ENCODE results near the gene GREB1.

GREB1 gene

DNA sequence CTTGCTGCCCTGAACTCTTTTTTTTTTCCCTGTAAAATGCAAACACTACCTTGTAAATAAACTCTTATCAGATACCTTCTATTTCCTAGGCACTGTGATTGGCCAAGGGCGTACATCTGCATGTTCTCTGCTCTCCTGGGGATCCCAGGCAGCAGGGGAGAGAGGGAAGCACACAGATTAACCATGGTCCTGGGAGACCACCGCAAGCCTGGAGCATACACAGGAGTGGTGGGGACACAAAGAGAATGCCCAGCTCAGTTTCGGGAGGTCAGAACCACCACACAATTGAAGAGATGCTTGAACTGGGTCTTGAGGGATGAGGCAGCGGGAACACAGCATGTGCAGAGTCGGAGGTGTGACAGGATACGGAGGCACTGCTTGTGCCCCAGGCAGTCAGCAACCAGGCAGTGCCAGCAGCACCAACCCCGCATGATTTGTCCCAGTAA lies 2.1 kb downstream of the GREB1 start:
- Histone ChIP-seq H3K9me3 (ENCODE audit: insufficient read depth, low read depth, low read length) (peaks cover 1% of the 10 kb centered on the region), H3K23ac (ENCODE audit: low read length) (no peak overlapping the region), H4K12ac (ENCODE audit: low read depth, low read length) (no peak overlapping the region), H3K4me2 (ENCODE audit: low read length) (no peak overlapping the region), H3K79me2 (ENCODE audit: control insufficient read depth, insufficient read depth, low read length, poor library complexity) (no peaks in the 10 kb centered on the region), H3K14ac (ENCODE audit: low read length) (no peak overlapping the region), H3K4me3 (ENCODE audit: low read depth, low read length) (no peak overlapping the region), H2AK5ac (ENCODE audit: low read length) (no peak overlapping the region), H2BK5ac (ENCODE audit: low read depth, low read length, poor library complexity) (no peak overlapping the region), H4K8ac (ENCODE audit: low read depth, low read length) (no peak overlapping the region), H3K9ac (ENCODE audit: low read length) (no peak overlapping the region), H3K4me1 (ENCODE audit: control insufficient read depth in 1 of 2, insufficient read depth in 2 of 2, low read length in 2 of 2) (peaks cover 8 to 14% of the 10 kb centered on the region in 2 experiments), H2AFZ (ENCODE audit: insufficient read depth, low read length, poor library complexity) (no peak overlapping the region), H3K36me3 (ENCODE audit: control insufficient read depth in 1 of 2, insufficient read depth in 2 of 2, low read length in 2 of 2) (no peaks in the 10 kb centered on the region), H3K4ac (ENCODE audit: low read depth, low read length) (no peak overlapping the region), H3K79me1 (ENCODE audit: low read length) (no peaks in the 10 kb centered on the region), H3K18ac (ENCODE audit: low read length) (no peak overlapping the region), H3K27me3 (ENCODE audit: insufficient read depth, low read length) (no peaks in the 10 kb centered on the region), H2BK12ac (ENCODE audit: low read length) (no peak overlapping the region), H3K27ac (ENCODE audit: low read depth, low read length) (no peak overlapping the region), H4K91ac (ENCODE audit: low read depth, low read length) (no peak overlapping the region), H2BK120ac (ENCODE audit: insufficient read depth, low read length, poor library complexity) (no peak overlapping the region)
- WGBS (ENCODE audit: extremely low coverage, insufficient coverage, insufficient read length) = no CpG with 5 or more reads among the region's 7 CpGs
- DNase-seq = no peak

GRCh38 chr2:11537951-11538350 lies 4.1 kb downstream of the GREB1 start:
- Histone ChIP-seq H3K4me1 (ENCODE audit: control insufficient read depth in 1 of 2, insufficient read depth in 2 of 2, low read length in 2 of 2) (peaks cover 11 to 16% of the 10 kb centered on the region in 2 experiments), H4K91ac (ENCODE audit: low read depth, low read length) (no peak overlapping the region), H2AFZ (ENCODE audit: insufficient read depth, low read length, poor library complexity) (no peak overlapping the region), H2AK5ac (ENCODE audit: low read length) (no peak overlapping the region), H3K79me1 (ENCODE audit: low read length) (no peaks in the 10 kb centered on the region), H3K18ac (ENCODE audit: low read length) (no peak overlapping the region), H3K9ac (ENCODE audit: low read length) (no peak overlapping the region), H3K14ac (ENCODE audit: low read length) (no peak overlapping the region), H4K8ac (ENCODE audit: low read depth, low read length) (no peak overlapping the region), H3K4me2 (ENCODE audit: low read length) (no peak overlapping the region), H3K4ac (ENCODE audit: low read depth, low read length) (no peak overlapping the region), H2BK120ac (ENCODE audit: insufficient read depth, low read length, poor library complexity) (no peak overlapping the region), H3K23ac (ENCODE audit: low read length) (no peak overlapping the region), H3K4me3 (ENCODE audit: low read depth, low read length) (no peak overlapping the region), H2BK12ac (ENCODE audit: low read length) (no peak overlapping the region), H3K27me3 (ENCODE audit: insufficient read depth, low read length) (no peaks in the 10 kb centered on the region), H3K79me2 (ENCODE audit: control insufficient read depth, insufficient read depth, low read length, poor library complexity) (no peaks in the 10 kb centered on the region), H3K27ac (ENCODE audit: low read depth, low read length) (no peak overlapping the region), H3K9me3 (ENCODE audit: insufficient read depth, low read depth, low read length) (no peaks in the 10 kb centered on the region), H2BK5ac (ENCODE audit: low read depth, low read length, poor library complexity) (no peak overlapping the region), H4K12ac (ENCODE audit: low read depth, low read length) (no peak overlapping the region), H3K36me3 (ENCODE audit: control insufficient read depth in 1 of 2, insufficient read depth in 2 of 2, low read length in 2 of 2) (no peaks in the 10 kb centered on the region)
- WGBS (ENCODE audit: extremely low coverage, insufficient coverage, insufficient read length) = no CpG with 5 or more reads among the region's 13 CpGs
- no peak for DNase-seq

DNA sequence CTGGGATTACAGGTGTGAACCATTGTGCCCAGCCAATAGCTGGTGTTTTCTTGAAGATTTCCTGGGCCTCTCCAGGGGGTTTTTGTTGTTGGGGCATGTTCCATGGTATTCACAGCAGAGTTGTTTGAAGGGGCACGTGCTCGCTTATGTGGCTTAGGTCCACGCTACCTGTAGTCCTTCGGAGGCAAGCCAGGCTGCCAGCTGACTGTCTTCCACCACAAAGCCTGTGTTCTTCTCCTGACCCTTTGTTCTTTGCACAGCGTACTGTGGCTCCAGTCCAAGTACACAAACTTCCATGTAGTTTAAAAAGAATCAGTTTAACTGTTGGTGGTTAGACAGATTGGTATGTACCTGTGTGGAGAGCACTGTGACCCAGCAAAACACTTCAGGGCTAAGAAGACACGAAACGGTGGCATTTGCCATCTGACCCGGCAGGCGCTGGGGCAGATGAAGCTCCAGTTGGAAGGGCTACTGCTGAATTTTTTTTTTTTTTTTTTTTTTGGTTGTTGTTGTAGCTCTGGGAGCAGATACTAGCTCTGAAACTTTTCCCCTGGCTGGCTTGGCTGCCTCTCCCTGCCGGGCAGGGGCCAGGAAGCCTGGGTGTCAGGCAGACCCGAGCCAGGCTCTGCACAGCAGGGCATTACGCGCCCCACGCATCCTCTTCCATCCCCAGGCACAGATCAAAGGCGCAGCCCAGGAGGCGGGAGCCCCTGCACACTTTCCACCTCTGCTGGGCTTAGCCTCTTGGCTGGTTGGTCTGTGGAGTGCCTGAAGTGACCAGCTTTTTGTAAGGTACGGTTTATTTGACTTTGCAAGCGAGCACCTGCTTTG lies 5.7 kb downstream of the GREB1 start:
- H3K4ac ChIP-seq (ENCODE audit: low read depth, low read length) = no peak overlapping the region
- H3K9me3 ChIP-seq (ENCODE audit: insufficient read depth, low read depth, low read length) = no peaks in the 10 kb centered on the region
- DNase-seq = no peak

DNA sequence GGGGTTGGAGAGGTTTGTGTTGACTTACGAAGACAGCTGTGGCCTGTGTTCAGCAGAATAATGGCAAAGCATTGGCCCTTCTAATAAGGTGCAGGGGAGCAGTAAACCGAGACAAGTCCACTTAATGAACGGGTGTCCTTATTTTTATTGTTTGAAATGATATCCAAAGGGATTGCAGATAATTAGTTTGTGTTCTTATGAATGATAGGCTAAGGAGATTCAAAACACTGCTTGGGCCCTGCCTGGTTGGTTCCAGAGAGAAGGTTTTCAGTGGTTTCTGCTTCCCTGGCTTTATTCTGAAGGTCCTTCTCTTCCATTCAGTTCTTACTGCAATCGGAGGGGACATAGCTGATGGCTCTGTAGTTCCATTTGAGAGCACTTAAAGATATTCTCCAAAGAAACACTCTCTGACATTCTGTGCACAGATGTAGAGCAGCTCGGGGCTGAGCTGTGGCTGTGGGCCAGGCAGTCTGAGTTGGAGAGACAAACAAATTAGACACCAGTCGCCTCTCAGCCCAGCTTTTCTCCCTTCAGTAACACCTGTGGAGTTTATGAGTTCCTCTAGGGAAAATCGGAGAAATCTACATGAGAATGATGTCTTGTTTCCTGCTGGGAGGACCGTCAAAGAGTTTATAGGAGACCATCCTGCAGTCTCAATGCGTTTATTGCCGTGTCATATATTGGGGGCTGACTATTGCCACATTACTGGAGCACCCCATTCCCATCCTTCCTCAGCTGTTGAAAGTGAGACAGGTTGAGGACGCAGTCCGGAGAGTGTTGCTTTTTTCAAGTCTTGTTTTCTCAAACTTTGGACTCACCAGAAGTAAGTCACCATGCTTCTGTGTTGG lies 6.5 kb downstream of the GREB1 start:
- Histone ChIP-seq H2BK12ac (ENCODE audit: low read length) (no peak overlapping the region), H2BK5ac (ENCODE audit: low read depth, low read length, poor library complexity) (no peak overlapping the region), H4K91ac (ENCODE audit: low read depth, low read length) (no peak overlapping the region), H3K14ac (ENCODE audit: low read length) (no peak overlapping the region), H3K4me1 (ENCODE audit: control insufficient read depth in 1 of 2, insufficient read depth in 2 of 2, low read length in 2 of 2) (peaks cover 4 to 11% of the 10 kb centered on the region in 2 experiments), H3K79me2 (ENCODE audit: control insufficient read depth, insufficient read depth, low read length, poor library complexity) (no peaks in the 10 kb centered on the region), H3K4ac (ENCODE audit: low read depth, low read length) (no peak overlapping the region), H4K12ac (ENCODE audit: low read depth, low read length) (no peak overlapping the region), H4K8ac (ENCODE audit: low read depth, low read length) (no peak overlapping the region), H3K27me3 (ENCODE audit: insufficient read depth, low read length) (no peaks in the 10 kb centered on the region), H2BK120ac (ENCODE audit: insufficient read depth, low read length, poor library complexity) (no peak overlapping the region), H2AFZ (ENCODE audit: insufficient read depth, low read length, poor library complexity) (no peak overlapping the region), H2AK5ac (ENCODE audit: low read length) (no peak overlapping the region), H3K4me3 (ENCODE audit: low read depth, low read length) (no peak overlapping the region), H3K4me2 (ENCODE audit: low read length) (no peak overlapping the region), H3K23ac (ENCODE audit: low read length) (no peak overlapping the region), H3K79me1 (ENCODE audit: low read length) (no peaks in the 10 kb centered on the region), H3K9me3 (ENCODE audit: insufficient read depth, low read depth, low read length) (no peaks in the 10 kb centered on the region), H3K36me3 (ENCODE audit: control insufficient read depth in 1 of 2, insufficient read depth in 2 of 2, low read length in 2 of 2) (no peaks in the 10 kb centered on the region), H3K9ac (ENCODE audit: low read length) (no peak overlapping the region), H3K18ac (ENCODE audit: low read length) (no peak overlapping the region), H3K27ac (ENCODE audit: low read depth, low read length) (no peak overlapping the region)
- WGBS (ENCODE audit: extremely low coverage, insufficient coverage, insufficient read length) = no CpG with 5 or more reads among the region's 12 CpGs
- DNase-seq = no peak

More for the DNA sequence above, 5.7 kb downstream of the GREB1 start:
- no peaks in the 10 kb centered on the region for H3K27me3 ChIP-seq (ENCODE audit: insufficient read depth, low read length)
- no peaks in the 10 kb centered on the region for H3K79me2 ChIP-seq (ENCODE audit: control insufficient read depth, insufficient read depth, low read length, poor library complexity)
- H3K18ac ChIP-seq (ENCODE audit: low read length) = no peak overlapping the region
- H4K12ac ChIP-seq (ENCODE audit: low read depth, low read length) = no peak overlapping the region
- H2BK5ac ChIP-seq (ENCODE audit: low read depth, low read length, poor library complexity) = no peak overlapping the region
- H4K8ac ChIP-seq (ENCODE audit: low read depth, low read length) = no peak overlapping the region
- H3K4me3 ChIP-seq (ENCODE audit: low read depth, low read length) = no peak overlapping the region
- WGBS (ENCODE audit: extremely low coverage, insufficient coverage, insufficient read length) = no CpG with 5 or more reads among the region's 18 CpGs
- H2BK12ac ChIP-seq (ENCODE audit: low read length) = no peak overlapping the region
- no peak overlapping the region for H4K91ac ChIP-seq (ENCODE audit: low read depth, low read length)
- H3K23ac ChIP-seq (ENCODE audit: low read length) = no peak overlapping the region
- H2BK120ac ChIP-seq (ENCODE audit: insufficient read depth, low read length, poor library complexity) = no peak overlapping the region
- H3K79me1 ChIP-seq (ENCODE audit: low read length) = no peaks in the 10 kb centered on the region
- no peak overlapping the region for H3K27ac ChIP-seq (ENCODE audit: low read depth, low read length)
- H3K4me1 ChIP-seq (ENCODE audit: control insufficient read depth in 1 of 2, insufficient read depth in 2 of 2, low read length in 2 of 2) = peaks cover 8 to 14% of the 10 kb centered on the region in 2 experiments
- H3K14ac ChIP-seq (ENCODE audit: low read length) = no peak overlapping the region
- no peak overlapping the region for H2AK5ac ChIP-seq (ENCODE audit: low read length)
- no peaks in the 10 kb centered on the region for H3K36me3 ChIP-seq (ENCODE audit: control insufficient read depth in 1 of 2, insufficient read depth in 2 of 2, low read length in 2 of 2)
- H3K9ac ChIP-seq (ENCODE audit: low read length) = no peak overlapping the region
- no peak overlapping the region for H2AFZ ChIP-seq (ENCODE audit: insufficient read depth, low read length, poor library complexity)
- no peak overlapping the region for H3K4me2 ChIP-seq (ENCODE audit: low read length)

Data from trophoblast cell (in vitro differentiated cells and primary cell).